Calu3 (cell line): Measurements from ENCODE around the gene SLC30A7. TPM values are rescaled to one million over a fixed set of nuclear protein-coding genes. Genes with fewer than 3 reads are reported as not detected.

ENCODE experiments used
- BruUV-seq: library from RNA; stranded (reverse); fragments of 400-500 nt; replicated peaks from 2 replicates; lab custom pipeline; 2021; lab: Mats Ljungman, UMichigan
- CTCF ChIA-PET: fragments of 300-600 bp; sonication (Branson Sonifier 250); formaldehyde crosslinking; loops from one replicate; lab custom pipeline; 2022; ENCODE audit warnings: antibody characterized with exemption; lab: Charles Lee
- DNase-seq: peaks from one replicate; pipeline ENCODE4 v3.0.0; 2022
- H3K27ac Mint-ChIP-seq: one replicate; pipeline ENCODE4 v1.8.0; 2022; ENCODE audit warnings: mixed read lengths; ENCODE audit not compliant: unreplicated experiment
- H3K27me3 Mint-ChIP-seq: one replicate; pipeline ENCODE4 v1.8.0; 2022; ENCODE audit warnings: mixed read lengths; ENCODE audit not compliant: unreplicated experiment
- H3K36me3 Mint-ChIP-seq: one replicate; pipeline ENCODE4 v1.8.0; 2022; ENCODE audit warnings: mild to moderate bottlenecking, moderate library complexity, mixed read lengths; ENCODE audit not compliant: insufficient read depth, unreplicated experiment
- H3K4me1 Mint-ChIP-seq: one replicate; pipeline ENCODE4 v1.8.0; 2022; ENCODE audit warnings: mild to moderate bottlenecking, low read depth, mixed read lengths; ENCODE audit not compliant: unreplicated experiment
- H3K4me3 Mint-ChIP-seq: one replicate; pipeline ENCODE4 v1.8.0; 2022; ENCODE audit warnings: mild to moderate bottlenecking, low read depth, moderate library complexity, mixed read lengths; ENCODE audit not compliant: unreplicated experiment
- H3K9me3 Mint-ChIP-seq: one replicate; pipeline ENCODE4 v1.8.0; 2022; ENCODE audit warnings: low read depth, mixed read lengths; ENCODE audit not compliant: unreplicated experiment
- CTCF ChIP-seq: fragments of 200-600 bp; IDR thresholded peaks from one replicate; pipeline ENCODE4 v1.8.0; 2022; ENCODE audit warnings: antibody characterized with exemption; ENCODE audit not compliant: unreplicated experiment
- intact Hi-C: fragments of 100-400 bp; cut with micrococcal nuclease; formaldehyde crosslinking; loops from one replicate; pipeline ENCODE4 v1.10.0; 2022; ENCODE audit not compliant: unreplicated experiment
- total RNA-seq: library from RNA; stranded (reverse); gene quantifications from 2 replicates; pipeline ENCODE4 v1.2.3, GENCODE V29; 2022

The SLC30A7 gene
- total RNA-seq, 1 experiment from 2014 or later, result 38.2 TPM

- H3K9me3 Mint-ChIP-seq, result peaks cover 4% of the 10 kb centered on the region
- DNase-seq, result no peak
These were observed 35.4 kb upstream of the SLC30A7 start for GRCh38 chr1:100860397-100860991.

GRCh38 chr1:100861379-100861778 is 34.5 kb upstream of the SLC30A7 start:
- intact Hi-C loops, result no loop called here
- Mint-ChIP-seq H3K9me3 (peaks cover 2% of the 10 kb centered on the region), H3K36me3 (no peaks in the 10 kb centered on the region), H3K27me3 (no peaks in the 10 kb centered on the region), H3K4me1 (no peaks in the 10 kb centered on the region), H3K4me3 (no peak overlapping the region), H3K27ac (no peak overlapping the region)
- CTCF ChIA-PET, result no interaction called here
- no TSS peak for BruUV-seq
- TF ChIP-seq CTCF, result no peak
- no peak for DNase-seq

More at GRCh38 chr1:100860397-100860991, 35.4 kb upstream of the SLC30A7 start:
- Mint-ChIP-seq H3K36me3 (no peaks in the 10 kb centered on the region), H3K4me1 (no peaks in the 10 kb centered on the region), H3K4me3 (no peak overlapping the region), H3K27ac (no peak overlapping the region), H3K27me3 (no peaks in the 10 kb centered on the region)
- CTCF ChIA-PET, result no interaction called here
- TF ChIP-seq CTCF, result no peak
- intact Hi-C loops, result no loop called here
- BruUV-seq, result no TSS peak

GRCh38 chr1:100862591-100862990 is 33.3 kb upstream of the SLC30A7 start:
- intact Hi-C loops, result no loop called here
- Mint-ChIP-seq H3K27ac (no peak overlapping the region), H3K27me3 (no peaks in the 10 kb centered on the region), H3K4me3 (no peak overlapping the region), H3K4me1 (no peaks in the 10 kb centered on the region), H3K36me3 (no peaks in the 10 kb centered on the region), H3K9me3 (no peaks in the 10 kb centered on the region)
- no TSS peak for BruUV-seq
- CTCF ChIA-PET, result no interaction called here
- no peak for DNase-seq
- no peak for TF ChIP-seq CTCF

DNA sequence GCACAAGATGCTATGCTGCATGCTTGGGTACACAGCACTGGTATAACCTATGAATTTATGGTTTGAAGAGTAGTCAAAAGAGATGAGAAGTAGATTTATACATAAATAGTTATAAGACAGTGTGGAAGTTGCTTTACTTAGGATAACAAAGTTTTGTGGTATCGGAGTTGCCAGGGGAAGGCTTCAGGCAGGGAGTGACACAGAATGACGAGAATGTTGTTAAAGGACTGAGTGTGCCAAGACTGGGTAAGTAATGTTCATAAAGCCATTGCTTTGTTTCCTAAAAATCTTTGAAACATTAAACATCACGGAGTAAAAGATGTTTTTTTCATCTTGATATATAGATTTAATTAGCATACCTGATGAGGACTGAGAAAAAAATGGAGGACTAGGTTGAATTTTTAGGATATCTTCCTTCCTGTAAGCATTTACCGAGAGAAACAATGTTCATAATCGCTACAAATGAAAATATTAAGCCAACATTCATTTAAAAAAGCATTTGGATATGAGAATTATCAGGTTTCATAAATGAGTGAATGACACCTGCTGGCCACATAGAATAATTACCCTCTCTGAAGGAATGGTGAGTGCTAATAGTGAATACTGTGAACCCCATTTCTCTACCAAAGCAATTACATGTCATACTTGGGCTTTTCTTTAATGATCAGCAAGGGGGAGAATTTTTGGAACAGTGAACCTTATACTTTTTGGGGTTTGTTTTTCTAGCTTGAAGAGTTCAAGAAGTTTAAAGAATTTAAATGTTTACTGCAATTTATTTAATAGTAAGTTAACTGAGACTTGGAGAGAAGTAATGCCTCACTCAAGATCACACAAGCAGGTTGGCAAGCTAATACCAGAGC is 29.6 kb upstream of the SLC30A7 start:
- peak; percentile 19 for TF ChIP-seq CTCF
- Mint-ChIP-seq H3K9me3 (no peaks in the 10 kb centered on the region), H3K4me3 (no peak overlapping the region), H3K36me3 (no peaks in the 10 kb centered on the region), H3K4me1 (no peaks in the 10 kb centered on the region), H3K27me3 (no peaks in the 10 kb centered on the region), H3K27ac (no peak overlapping the region)
- intact Hi-C loops, result loop anchor here (1.0 to 5.0 kb wide), 4 partner anchors 260 to 1059 kb away; no protein-coding TSS in a partner anchor
- DNase-seq, result no peak
- BruUV-seq, result no TSS peak
- CTCF ChIA-PET, result no interaction called here
